Neural cell (in vitro differentiated cells): ENCODE data around the gene PLPP3. TPM values are rescaled to one million over a fixed set of nuclear protein-coding genes. Genes with fewer than 3 reads are reported as not detected.

Source experiments
- H2AFZ ChIP-seq: fragments of 200-600, 300-800 bp; sonication (generic), shearing (Covaris generic); 2 replicates; pipeline ENCODE4 v1.6.0; 2014; ENCODE audit warnings: low read depth, mild to moderate bottlenecking, antibody characterized with exemption, low read length, moderate library complexity
- H3F3A ChIP-seq: fragments of 200-600 bp; shearing (Covaris generic); 2 replicates; pipeline ENCODE4 v1.6.1; 2016; ENCODE audit warnings: mild to moderate bottlenecking, moderate library complexity, mixed read lengths, antibody characterized with exemption, low read length; ENCODE audit not compliant: insufficient read depth, poor library complexity, severe bottlenecking
- H3K27ac ChIP-seq: fragments of 200-600, 300-800 bp; sonication (generic), shearing (Covaris generic); 2 replicates; pipeline ENCODE4 v1.5.1; 2014; ENCODE audit warnings: mild to moderate bottlenecking, low read length, moderate library complexity
- H3K27me3 ChIP-seq: fragments of 300-800, 200-600 bp; sonication (generic), shearing (Covaris generic); 2 replicates; pipeline ENCODE4 v1.6.0; 2014; ENCODE audit warnings: mild to moderate bottlenecking, low read depth, low read length, moderate library complexity; ENCODE audit not compliant: insufficient read depth
- H3K36me3 ChIP-seq: fragments of 300-800, 200-600 bp; sonication (generic), shearing (Covaris generic); 2 replicates; pipeline ENCODE4 v1.5.1; 2014; ENCODE audit warnings: mild to moderate bottlenecking, antibody characterized with exemption, low read length, moderate library complexity; ENCODE audit not compliant: insufficient read depth
- H3K4me2 ChIP-seq: fragments of 300-800, 200-600 bp; sonication (generic), shearing (Covaris generic); 2 replicates; pipeline ENCODE4 v1.6.0; 2014; ENCODE audit warnings: mild to moderate bottlenecking, low read length
- H3K4me3 ChIP-seq: fragments of 300-800, 200-600 bp; sonication (generic), shearing (Covaris generic); 2 replicates; pipeline ENCODE4 v1.5.1; 2014; ENCODE audit warnings: mild to moderate bottlenecking, low read length, moderate library complexity
- H3K79me2 ChIP-seq: fragments of 200-600 bp; shearing (Covaris generic); replicated peaks from 2 replicates; pipeline ENCODE4 v1.6.0; 2014; ENCODE audit warnings: mild to moderate bottlenecking, low read length, moderate library complexity; ENCODE audit not compliant: insufficient read depth
- H3K9ac ChIP-seq: fragments of 300-800, 200-600 bp; sonication (generic), shearing (Covaris generic); 2 replicates; pipeline ENCODE4 v1.6.1; 2016; ENCODE audit warnings: mild to moderate bottlenecking, low read length, mixed read lengths
- H3K9me2 ChIP-seq: fragments of 200-600 bp; shearing (Covaris generic); 2 replicates; pipeline ENCODE4 v1.6.1; 2016; ENCODE audit warnings: mild to moderate bottlenecking, low read length, mixed read lengths; ENCODE audit not compliant: insufficient read depth
- H3K9me3 ChIP-seq: fragments of 200-600, 300-800 bp; sonication (generic), shearing (Covaris generic); 2 replicates; pipeline ENCODE4 v1.6.1; 2016; ENCODE audit warnings: mild to moderate bottlenecking, mixed run types, low read length, moderate library complexity, mixed read lengths
- H4K20me1 ChIP-seq: fragments of 200-600 bp; shearing (Covaris generic); 2 replicates; pipeline ENCODE4 v1.6.1; 2016; ENCODE audit warnings: mild to moderate bottlenecking, mixed run types; ENCODE audit not compliant: insufficient read depth
- EP300 ChIP-seq: fragments of 450-650 bp; conservative IDR thresholded peaks from 2 replicates; pipeline ENCODE4 v1.6.1; 2014; ENCODE audit warnings: antibody characterized with exemption, mild to moderate bottlenecking, moderate library complexity; ENCODE audit not compliant: poor library complexity, severe bottlenecking
- EZH2 ChIP-seq: fragments of 200-600, 300-800 bp; shearing (Covaris generic), sonication (generic); IDR thresholded peaks from 2 replicates; pipeline ENCODE4 v1.6.1; 2014; ENCODE audit warnings: antibody characterized with exemption, low read length, borderline replicate concordance, mild to moderate bottlenecking; ENCODE audit not compliant: insufficient read depth, poor library complexity, severe bottlenecking
- MXI1 ChIP-seq: fragments of 450-650 bp; conservative IDR thresholded peaks from 2 replicates; pipeline ENCODE4 v1.6.1; 2014; ENCODE audit warnings: antibody characterized with exemption, mild to moderate bottlenecking; ENCODE audit not compliant: poor library complexity, severe bottlenecking
- POLR2AphosphoS5 ChIP-seq: IDR thresholded peaks from 2 replicates; pipeline ENCODE4 v1.6.1; 2012
- RAD21 ChIP-seq: fragments of 450-650 bp; conservative IDR thresholded peaks from 2 replicates; pipeline ENCODE4 v1.6.1; 2014; ENCODE audit warnings: antibody characterized with exemption, mild to moderate bottlenecking, moderate library complexity
- SMC3 ChIP-seq: fragments of 450-650 bp; conservative IDR thresholded peaks from 2 replicates; pipeline ENCODE4 v1.6.1; 2014; ENCODE audit warnings: antibody characterized with exemption, mild to moderate bottlenecking, moderate library complexity; ENCODE audit not compliant: poor library complexity
- TAF1 ChIP-seq: IDR thresholded peaks from 2 replicates; pipeline ENCODE4 v1.6.1; 2012; ENCODE audit warnings: low read depth
- polyA plus RNA-seq: library from polyadenylated mRNA; depleted of rRNA; stranded (reverse); fragments of >200 nt; gene quantifications from 2 replicates; pipeline ENCODE4 v1.2.3, GENCODE V29; 2014
- TF ChIP-seq, protein P1 (sequence below): IDR thresholded peaks from 2 replicates; pipeline ENCODE4 v1.6.1; 2012; ENCODE audit warnings: borderline replicate concordance
- TF ChIP-seq, protein P2 (sequence below): fragments of 450-650 bp; IDR thresholded peaks from 2 replicates; pipeline ENCODE4 v1.5.1; 2014; ENCODE audit warnings: antibody characterized with exemption, mild to moderate bottlenecking, moderate library complexity; ENCODE audit not compliant: poor library complexity, severe bottlenecking

PLPP3 gene
- polyA plus RNA-seq, 1 donor from 2014 or later = 2.1 TPM

DNA sequence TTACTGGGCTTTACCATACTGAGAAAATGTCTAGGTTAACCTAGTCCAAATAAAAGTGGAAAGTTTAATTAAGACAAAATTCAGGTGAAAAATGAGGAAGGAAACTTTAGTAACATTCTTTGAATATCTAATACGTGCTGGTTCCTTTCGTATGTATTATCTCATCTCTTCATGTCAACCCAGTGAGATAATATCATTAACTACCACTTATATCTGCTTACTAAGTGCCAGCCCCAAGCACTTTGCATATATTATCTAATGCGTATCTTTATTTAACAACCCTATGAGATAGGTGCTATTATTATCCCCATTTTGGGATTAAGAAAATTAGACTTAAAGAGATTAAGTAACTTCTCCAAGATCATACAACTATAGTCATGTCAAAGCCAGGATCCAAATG lies 12.5 kb upstream of the PLPP3 start:
- Histone ChIP-seq H3K27ac (no peak overlapping the region), H4K20me1 (no peaks in the 10 kb centered on the region), H3F3A (no peaks in the 10 kb centered on the region), H3K36me3 (no peaks in the 10 kb centered on the region), H3K79me2 (no peaks in the 10 kb centered on the region), H3K9me3 (no peaks in the 10 kb centered on the region), H3K9ac (no peak overlapping the region), H3K4me2 (no peak overlapping the region), H3K9me2 (no peaks in the 10 kb centered on the region), H3K27me3 (no peaks in the 10 kb centered on the region), H3K4me3 (no peak overlapping the region), H2AFZ (no peak overlapping the region)
- no peak for TF ChIP-seq MXI1
- TF ChIP-seq, protein P1, sequence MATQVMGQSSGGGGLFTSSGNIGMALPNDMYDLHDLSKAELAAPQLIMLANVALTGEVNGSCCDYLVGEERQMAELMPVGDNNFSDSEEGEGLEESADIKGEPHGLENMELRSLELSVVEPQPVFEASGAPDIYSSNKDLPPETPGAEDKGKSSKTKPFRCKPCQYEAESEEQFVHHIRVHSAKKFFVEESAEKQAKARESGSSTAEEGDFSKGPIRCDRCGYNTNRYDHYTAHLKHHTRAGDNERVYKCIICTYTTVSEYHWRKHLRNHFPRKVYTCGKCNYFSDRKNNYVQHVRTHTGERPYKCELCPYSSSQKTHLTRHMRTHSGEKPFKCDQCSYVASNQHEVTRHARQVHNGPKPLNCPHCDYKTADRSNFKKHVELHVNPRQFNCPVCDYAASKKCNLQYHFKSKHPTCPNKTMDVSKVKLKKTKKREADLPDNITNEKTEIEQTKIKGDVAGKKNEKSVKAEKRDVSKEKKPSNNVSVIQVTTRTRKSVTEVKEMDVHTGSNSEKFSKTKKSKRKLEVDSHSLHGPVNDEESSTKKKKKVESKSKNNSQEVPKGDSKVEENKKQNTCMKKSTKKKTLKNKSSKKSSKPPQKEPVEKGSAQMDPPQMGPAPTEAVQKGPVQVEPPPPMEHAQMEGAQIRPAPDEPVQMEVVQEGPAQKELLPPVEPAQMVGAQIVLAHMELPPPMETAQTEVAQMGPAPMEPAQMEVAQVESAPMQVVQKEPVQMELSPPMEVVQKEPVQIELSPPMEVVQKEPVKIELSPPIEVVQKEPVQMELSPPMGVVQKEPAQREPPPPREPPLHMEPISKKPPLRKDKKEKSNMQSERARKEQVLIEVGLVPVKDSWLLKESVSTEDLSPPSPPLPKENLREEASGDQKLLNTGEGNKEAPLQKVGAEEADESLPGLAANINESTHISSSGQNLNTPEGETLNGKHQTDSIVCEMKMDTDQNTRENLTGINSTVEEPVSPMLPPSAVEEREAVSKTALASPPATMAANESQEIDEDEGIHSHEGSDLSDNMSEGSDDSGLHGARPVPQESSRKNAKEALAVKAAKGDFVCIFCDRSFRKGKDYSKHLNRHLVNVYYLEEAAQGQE = no peak
- no peak for TF ChIP-seq POLR2AphosphoS5
- TF ChIP-seq SMC3 = no peak
- no peak for TF ChIP-seq TAF1
- no peak for TF ChIP-seq RAD21
- TF ChIP-seq, protein P2, sequence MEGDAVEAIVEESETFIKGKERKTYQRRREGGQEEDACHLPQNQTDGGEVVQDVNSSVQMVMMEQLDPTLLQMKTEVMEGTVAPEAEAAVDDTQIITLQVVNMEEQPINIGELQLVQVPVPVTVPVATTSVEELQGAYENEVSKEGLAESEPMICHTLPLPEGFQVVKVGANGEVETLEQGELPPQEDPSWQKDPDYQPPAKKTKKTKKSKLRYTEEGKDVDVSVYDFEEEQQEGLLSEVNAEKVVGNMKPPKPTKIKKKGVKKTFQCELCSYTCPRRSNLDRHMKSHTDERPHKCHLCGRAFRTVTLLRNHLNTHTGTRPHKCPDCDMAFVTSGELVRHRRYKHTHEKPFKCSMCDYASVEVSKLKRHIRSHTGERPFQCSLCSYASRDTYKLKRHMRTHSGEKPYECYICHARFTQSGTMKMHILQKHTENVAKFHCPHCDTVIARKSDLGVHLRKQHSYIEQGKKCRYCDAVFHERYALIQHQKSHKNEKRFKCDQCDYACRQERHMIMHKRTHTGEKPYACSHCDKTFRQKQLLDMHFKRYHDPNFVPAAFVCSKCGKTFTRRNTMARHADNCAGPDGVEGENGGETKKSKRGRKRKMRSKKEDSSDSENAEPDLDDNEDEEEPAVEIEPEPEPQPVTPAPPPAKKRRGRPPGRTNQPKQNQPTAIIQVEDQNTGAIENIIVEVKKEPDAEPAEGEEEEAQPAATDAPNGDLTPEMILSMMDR = no peak
- no peak for TF ChIP-seq EP300
- no peak for TF ChIP-seq EZH2

GRCh38 chr1:56590520-56591011 lies 11.2 kb upstream of the PLPP3 start:
- H3K9ac ChIP-seq = no peak overlapping the region
- no peak overlapping the region for H3K4me3 ChIP-seq
- no peaks in the 10 kb centered on the region for H3K9me3 ChIP-seq
- H3K27ac ChIP-seq = no peak overlapping the region
- H3K9me2 ChIP-seq = no peaks in the 10 kb centered on the region
- H3K27me3 ChIP-seq = no peaks in the 10 kb centered on the region
- TF ChIP-seq, protein P2 = no peak
- TF ChIP-seq, protein P1 = no peak
- TF ChIP-seq MXI1 = no peak
- TF ChIP-seq TAF1 = no peak
- TF ChIP-seq EZH2 = no peak
- no peak overlapping the region for H3K4me2 ChIP-seq
- H4K20me1 ChIP-seq = no peaks in the 10 kb centered on the region
- no peaks in the 10 kb centered on the region for H3K79me2 ChIP-seq
- H2AFZ ChIP-seq = no peak overlapping the region
- no peaks in the 10 kb centered on the region for H3F3A ChIP-seq
- no peaks in the 10 kb centered on the region for H3K36me3 ChIP-seq
